DND-41 (cell line): Measurements from ENCODE around the gene ARHGAP27.

ENCODE experiments used
- CTCF ChIP-seq: IDR thresholded peaks from 2 replicates; pipeline ENCODE4 v1.5.1; 2012; ENCODE audit warnings: borderline replicate concordance, low read length, moderate library complexity, mild to moderate bottlenecking; ENCODE audit not compliant: poor library complexity, severe bottlenecking; ENCODE audit errors: extremely low read depth
- EZH2 ChIP-seq: IDR thresholded peaks from 3 replicates; pipeline ENCODE4 v1.6.1; 2012; ENCODE audit warnings: borderline replicate concordance, low read depth, mild to moderate bottlenecking, moderate library complexity, low read length, inconsistent platforms; ENCODE audit not compliant: severe bottlenecking

DNA sequence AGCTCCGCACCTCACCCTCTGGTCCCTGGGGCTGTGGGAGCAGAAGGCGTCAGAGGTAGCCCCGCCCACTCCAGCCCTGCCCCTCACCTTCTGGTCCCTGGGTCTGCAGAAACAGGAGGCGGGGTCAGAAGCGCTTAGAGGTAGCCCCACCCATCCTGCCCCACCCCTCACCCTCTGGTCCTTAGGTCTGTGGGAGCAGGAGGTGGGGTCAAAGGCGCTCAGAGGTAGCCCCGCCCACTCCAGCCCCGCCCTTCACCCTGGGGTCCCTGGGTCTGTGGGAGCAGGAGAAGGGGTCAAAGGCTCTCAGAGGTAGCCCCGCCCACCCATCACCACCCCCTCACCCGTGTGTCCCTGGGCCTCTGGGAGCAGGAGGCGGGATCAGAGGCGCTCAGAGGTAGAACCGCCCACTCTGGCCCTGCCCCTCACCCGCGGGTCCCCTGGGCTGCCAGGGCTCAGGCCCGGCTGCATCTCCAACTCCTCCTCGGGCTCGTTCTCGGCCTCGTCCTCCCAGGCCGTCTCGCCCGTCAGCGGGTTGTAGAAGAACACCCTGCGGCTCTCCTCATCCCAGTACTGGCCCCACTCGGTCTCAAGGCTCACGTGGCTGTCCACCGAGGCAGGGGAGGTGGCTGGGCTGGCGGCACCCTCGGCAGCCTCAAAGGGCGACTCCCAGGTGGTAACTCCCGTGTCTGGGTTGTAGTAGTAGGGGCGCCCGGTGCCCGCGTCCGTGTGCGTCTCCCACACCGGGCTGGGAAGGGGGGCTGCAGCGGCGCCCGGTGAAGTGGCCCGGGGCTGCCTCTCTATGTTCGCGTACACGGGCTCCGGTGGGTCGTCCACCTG, 27.2 kb downstream of the ARHGAP27 start:
- TF ChIP-seq CTCF (no peak), EZH2 (no peak)
